DMS53 treated with DMSO at 0.1 percent for 48 hours (cell line): ENCODE measurements around the gene DPEP1.
"Not testable (repeated sequence)": the region's sequence is repeated elsewhere in the genome, so short reads cannot be mapped to it uniquely, and the experiment has no call there.

Source experiments
- DNase-seq: peaks from one replicate; lab custom pipeline; 2025; ENCODE audit not compliant: unreplicated experiment; lab: John Stamatoyannopoulos, UW

Gene DPEP1

DNA sequence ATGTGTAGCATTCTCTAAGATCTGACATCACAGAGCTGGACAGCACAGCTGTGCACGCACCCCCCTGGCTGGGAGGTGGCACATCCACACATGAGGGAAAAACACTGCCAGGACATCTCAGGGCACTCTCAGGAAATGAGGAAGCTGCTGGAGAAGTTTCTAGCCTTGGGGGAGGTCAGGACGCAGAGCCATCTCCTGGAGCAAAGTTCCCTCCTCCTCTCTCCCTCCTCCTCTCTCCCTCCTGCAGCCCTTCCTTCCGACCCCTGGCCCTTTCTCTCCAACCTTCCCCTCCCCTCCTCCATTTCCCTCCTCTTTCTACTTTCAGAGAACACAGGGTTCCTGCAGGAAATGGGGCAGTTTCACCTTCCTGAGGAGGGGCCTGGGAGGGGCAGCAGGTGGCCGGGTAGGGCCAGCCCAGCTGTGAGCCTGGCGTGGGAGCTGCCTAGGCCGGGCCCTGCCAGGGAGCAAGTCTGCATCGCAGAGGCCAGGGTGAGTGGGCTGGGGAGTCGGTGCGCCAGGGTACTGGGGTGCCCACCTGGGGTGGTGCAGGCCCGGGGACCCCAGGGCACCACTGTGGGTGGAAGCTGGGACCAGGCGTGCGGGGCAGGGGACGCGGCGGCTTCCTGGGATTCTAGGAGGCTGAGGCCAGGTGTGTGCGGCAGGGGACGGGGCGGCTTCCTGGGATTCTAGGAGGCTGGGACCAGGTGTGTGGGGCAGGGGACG lies at the start of gene DPEP1:
Gene DPEP1 (plus strand): TSS at position 412 of the 723 bp plus-strand sequence. CDS start 16,769 bp downstream, outside the sequence.
- DNase-seq = no peak

DNA sequence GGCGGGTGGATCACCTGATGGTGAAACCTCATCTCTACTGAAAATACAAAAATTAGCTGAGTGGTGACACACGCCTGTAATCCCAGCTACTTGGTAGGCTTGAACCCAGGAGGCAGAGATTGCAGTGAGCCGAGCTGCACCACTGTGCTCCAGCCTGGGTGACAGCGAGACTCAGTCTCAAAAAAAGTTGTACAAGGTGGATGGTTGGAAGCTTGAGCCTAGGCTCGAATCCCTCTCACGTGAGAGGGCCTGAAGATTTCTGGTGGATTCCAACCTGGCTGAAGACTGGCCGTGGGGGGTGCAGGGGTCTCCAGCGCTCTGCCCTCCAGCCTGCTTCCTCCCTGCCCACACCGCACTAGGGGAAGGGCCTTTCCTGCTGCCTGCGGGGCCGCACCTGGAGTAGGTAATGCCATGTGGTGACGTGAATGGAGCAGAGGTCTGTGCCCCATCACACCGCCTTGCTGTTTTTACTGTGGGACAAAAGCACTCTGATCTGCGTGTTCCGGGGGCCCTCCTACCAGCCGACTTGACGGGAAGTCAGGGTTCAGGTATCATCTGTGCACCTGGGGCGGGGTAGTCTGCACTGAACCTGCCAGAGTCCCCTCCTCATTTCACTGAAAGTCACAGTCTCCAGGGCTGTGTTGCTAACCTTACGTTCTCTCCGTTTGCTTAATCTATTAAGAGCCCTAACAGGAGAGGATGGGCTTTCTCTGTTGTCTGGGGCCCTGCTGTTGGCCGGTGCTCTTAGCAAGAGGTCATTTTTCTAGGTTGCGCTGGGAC lies 48.8 kb upstream of the DPEP1 start:
- peak; percentile 30 for DNase-seq

DNA sequence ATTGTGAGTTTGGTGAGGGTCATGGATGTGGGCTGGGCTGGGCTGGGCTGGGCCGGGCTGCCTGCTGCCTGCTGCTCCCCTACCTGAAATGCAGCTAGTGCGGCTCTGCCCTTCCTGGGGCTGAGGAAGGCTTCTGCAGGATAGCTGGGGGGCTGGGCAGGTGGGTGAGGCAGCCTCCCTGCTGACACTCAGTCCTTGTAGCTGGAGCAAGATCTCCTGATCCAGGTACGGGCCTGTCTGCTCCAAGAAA lies 48.3 kb upstream of the DPEP1 start:
- no peak for DNase-seq

DNA sequence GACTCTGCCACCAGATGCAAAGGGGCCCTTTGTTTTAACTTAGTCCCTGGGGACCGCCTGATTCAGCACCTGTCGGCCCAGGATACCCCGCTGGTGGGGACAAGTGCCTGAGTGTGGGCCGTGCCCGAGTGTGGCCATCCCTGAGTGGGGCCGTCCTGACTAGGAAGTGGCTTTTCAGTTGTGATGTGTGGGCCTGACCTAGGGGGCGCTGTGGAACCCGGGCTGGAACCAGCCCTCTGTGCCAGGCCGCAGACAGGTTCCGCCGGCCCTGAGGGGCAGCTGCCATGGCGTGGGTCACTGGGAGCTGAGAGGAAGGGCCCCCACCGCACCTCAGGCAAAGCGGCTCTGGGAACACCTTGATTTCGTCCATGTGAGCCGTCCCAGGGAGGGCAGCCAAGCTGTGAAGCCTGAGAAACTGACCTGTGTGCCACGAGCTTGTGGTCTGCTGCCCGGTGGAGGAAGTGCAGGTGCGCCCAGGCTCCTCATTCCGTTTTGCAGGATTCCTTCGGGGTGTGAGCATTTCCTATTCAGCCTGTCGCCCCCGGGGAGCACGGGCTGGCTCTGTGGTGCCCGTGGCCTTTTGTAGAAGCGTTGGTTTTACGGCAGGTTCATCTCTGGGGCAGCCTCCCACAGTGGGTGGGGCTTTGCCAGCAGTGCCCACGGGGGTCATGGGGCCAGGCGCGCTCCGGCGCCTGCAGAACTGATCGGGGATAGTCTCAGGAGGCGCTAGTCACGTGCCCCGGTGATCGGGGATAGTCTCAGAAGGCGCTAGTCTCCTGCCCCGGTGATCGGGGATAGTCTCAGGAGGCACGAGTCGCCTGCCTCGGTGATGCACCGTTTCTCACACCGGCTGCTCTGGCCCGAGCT lies 47.7 kb upstream of the DPEP1 start:
- DNase-seq = peak; percentile 49

DNA sequence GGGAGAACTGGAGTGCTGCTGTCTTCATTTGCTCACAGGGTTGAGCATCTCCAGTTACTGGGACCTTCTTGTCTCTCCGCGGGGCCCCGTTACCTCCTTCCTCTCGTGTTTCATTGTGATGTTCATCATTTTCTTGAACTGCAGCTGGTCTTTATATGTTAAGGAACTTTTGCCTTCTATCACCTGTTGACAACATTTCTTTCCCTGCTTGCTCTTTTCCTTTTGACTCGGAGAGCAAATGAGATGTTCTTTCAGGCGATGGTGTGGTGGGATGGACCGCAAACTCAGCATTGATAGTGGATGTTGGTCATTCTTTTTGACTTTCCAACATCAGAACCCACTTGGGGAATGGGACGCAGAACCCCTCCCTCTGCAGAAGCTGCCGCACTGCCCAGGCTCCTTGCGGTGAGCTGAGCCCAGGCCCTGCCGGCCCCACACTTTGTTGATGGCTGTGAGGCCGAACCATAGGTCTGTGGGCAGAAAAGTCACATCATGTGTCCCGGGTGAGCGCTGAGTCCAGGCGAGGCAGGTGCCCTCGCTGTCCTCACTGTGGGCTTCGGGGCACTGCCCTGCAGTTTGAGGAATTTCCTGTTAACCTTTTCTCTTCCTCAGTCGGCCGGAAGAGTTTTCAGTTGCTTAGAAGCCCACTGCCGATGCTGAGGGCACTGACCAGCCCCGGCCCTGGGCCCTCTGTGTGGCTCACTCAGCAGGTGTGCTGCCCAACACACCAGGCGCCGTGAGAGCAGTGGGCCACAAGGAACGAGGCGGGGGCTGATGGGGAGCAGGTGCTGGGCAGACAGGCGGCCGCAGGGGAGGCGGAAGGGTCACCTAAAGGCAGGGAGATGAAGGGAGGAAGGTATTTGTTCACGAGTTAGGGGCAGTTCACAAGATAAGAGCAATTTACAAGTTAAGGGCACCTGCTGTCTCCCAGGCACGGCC lies 45.5 kb upstream of the DPEP1 start:
- no peak for DNase-seq

DNA sequence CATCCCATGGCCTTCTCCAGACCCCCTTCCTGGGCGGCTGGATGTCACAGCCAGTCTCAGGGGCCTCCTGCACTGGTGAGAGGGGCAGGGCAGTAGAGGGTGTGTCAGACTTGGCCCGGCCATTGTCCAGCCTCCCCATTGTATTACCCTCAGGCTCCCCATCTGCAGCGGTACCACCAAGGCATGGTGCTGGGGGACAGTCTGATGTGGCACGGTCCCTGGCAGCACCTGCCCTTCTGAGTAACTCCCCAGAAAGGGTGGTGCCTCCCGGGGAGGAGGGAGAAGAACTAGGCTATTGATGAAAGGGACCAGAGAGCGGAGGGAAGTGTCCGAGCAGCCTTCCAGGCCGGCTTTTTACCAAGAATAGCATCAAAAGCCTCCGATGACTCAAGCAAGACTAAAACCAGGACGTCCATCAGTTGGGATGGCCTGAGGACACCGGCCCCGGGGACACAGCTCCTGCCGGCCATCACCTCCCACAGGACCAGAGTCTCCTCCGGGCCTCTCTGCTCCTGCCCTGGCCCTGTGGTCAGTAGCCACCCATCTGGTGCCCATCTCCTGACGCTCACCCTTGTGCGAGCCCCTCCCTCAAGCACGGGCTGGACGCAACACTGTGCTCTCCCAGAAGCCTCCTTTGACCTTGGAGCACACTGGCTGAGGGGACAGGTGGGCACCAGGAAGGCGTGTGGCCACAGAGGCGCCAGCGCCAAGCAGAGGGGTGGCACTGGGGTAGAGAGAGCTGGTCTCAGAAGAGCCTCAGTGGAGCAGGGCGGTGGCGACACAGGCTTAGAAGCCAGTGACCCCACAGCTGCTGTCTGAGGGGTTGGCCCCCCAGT lies 43.7 kb upstream of the DPEP1 start:
- DNase-seq = no peak

DNA sequence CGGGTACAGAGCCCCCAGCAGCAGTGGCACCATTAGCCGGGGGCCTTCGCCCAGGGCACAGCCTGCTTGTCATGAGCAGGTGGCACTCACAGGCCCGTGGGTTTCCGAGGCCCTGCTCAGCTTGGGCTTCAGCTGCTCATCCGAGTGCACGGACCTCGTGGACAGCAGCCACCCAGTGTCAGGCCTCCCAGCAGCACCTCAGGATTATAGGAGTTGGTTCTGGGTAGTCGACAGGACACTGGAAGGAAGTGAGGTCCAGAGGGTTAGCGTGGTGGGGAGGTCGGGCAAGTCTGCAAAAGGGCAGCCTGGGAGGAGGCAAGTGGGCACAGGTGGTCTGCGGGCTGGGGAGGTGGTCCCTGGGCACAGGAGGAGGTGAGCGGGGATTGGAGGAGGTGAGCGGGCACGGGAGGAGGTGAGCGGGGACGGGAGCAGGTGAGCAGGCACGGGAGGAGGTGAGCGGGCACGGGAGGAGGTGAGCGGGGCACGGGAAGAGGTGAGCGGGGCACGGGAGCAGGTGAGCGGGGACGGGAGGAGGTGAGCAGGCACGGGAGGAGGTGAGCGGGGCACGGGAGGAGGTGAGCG lies 43.0 kb upstream of the DPEP1 start:
- no peak for DNase-seq

DNA sequence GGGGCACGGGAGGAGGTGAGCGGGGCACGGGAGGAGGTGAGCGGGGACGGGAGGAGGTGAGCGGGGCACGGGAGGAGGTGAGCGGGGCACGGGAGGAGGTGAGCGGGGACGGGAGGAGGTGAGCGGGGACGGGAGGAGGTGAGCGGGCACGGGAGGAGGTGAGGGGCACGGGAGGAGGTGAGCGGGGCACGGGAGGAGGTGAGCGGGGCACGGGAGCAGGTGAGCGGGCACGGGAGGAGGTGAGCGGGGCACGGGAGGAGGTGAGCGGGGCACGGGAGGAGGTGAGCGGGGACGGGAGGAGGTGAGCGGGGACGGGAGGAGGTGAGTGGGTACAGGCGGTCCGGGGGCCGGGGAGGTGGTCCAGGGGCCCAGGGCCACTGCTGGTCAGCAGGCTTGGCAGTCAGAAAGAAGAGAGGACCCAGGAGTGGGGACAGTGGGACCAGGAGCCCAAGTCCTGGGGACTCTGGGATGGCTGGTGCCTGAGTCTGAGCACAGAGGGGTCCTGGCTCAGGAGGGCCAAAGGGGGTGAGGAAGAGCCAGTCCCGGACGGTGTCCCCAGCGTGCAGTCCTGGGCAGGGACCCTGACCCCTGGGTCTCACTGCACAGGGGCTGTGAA lies 42.4 kb upstream of the DPEP1 start:
- not testable (repeated sequence) for DNase-seq

DNA sequence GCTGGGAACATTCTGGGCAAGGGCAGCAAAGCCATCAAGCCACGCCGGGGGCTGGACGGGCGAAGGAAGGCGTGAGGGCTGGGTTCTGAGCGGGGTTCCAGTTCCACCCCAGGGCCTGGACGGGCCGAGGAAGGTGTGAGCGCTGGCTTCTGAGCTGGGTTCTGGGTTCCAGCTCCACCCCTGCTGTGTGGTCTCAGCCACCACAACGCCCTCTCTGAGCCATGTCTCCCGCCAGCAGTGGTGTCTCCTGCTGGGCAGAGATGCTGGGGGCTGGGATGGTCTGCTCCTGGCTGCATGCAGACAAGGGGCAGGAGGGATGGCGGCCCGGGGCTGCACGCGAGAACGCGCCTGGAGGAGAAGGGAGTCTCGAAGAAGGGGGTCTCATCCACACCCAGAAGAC lies 41.8 kb upstream of the DPEP1 start:
- DNase-seq = no peak

DNA sequence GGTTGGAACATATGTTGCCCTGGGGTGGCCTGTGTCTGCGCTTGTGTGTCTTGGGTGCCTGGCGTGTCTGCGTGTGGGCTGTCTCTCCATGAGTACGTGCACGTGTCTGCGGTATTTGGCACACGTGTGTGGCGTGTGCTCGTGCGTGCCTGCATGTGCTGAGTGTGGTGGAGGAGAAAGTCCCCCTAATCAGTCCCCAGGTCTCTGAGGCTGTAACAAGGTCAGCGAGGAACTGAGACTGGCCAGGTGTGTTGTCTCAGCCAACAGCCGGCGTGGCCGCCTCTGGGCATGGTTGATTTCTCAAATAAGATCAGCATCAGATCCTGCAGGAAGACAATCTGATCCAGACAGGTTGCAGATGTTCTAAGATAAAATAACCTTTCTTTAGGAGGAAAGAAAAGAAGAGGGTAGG lies 41.4 kb upstream of the DPEP1 start:
- no peak for DNase-seq

DNA sequence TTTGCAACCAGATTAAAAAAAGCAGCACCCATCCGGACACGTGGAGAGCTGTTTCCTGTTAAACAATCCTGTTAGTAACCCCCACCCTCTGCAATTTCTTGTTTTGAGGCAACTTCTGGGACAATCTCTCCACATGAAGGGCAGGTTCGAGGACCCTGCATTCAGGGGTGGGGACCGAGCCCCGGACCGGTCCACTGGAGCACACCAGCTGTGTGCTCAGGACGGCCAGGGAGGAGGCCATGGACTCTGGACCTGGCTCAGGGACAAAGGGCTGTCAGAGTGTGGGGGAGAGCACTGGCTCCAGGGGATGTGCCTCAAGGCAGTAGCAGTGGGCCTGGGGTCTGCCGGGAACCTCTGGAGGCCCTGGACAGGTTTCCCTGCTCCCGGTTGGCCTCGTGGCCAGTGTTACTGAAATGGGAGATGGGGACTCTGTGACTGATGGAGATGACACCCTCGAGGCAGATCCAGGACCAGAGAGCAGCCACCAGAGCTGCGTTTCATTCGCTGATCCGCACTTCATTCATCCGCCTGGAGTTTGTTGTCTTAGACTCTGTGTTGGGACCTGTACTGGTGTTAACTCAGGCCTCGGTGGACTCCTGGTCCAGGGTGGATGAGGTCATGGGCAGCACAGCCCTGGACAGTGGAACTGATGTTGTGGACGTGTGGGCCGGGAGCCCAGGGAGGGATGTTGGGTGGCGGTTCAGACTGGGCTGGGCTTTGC lies 40.8 kb upstream of the DPEP1 start:
- no peak for DNase-seq

DNA sequence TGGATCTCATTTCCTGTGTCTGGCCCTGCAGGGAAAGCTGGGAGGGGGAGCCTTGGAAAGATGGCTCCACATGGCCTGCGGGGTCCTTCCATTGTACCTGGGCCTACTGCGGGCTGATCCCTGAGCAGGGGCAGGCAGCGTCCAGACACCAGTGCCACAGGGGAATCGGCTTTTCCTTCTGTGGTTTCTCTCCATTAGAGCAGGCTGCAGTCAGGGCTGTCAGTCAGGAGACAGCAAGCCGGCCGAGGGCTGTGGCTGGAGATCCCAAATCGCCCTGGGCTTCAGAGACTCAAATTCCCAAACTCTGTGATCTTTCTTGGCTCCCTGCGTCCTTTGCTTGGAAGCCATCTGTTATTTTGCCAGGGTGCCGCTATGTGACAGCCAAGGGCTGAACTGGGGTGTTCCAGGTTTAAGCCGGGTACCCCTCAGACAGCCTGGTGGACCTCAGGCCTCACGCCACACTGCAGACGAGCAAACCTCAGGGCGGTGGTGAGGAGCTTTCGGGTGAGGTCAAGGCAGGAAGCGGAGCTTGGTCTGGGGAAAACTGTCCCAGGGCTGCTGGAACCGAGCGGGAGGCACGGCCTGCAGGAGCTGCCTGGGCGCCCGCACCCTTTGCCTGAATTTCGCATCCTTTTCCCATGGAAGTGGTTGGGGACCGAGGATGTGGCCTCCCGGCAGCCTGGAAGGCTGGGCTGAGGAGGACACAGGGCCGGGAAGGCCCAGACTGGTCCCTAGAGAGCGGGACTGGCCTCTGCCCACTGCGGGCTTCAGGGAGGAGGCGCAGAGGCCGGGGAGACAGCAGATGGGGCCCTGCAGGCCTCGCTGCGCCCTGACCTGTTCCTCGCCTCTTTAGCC lies 39.4 kb upstream of the DPEP1 start:
- no peak for DNase-seq

DNA sequence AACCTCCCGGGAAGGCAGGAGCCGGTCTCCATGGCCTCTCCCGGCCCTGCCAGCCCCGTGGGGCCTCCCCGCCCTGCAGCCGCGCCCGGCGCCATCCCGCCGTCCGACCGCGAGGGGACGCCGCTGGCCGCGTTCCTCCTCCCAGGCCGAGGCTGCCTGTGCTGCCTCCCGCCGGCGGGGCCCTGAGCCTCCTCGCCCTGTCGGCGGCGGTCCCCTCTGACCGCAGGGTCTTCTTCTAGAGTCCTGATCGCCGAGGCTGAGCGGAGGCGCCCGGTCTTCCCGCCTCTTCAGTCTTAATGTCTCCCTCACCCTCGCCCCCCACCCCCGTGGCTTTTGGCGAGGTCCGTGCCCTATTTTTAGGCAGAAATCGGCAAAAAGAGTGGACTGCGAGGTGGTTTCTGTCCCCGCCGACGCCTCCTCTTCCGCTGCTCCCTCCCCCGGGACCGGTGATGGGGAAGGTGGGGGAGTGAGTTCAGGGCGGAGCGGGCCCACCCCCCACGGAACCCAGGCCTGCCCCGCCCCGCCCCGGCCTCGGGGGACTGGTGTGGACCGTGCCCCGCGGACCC lies 38.7 kb upstream of the DPEP1 start:
- DNase-seq = peak; percentile 43

DNA sequence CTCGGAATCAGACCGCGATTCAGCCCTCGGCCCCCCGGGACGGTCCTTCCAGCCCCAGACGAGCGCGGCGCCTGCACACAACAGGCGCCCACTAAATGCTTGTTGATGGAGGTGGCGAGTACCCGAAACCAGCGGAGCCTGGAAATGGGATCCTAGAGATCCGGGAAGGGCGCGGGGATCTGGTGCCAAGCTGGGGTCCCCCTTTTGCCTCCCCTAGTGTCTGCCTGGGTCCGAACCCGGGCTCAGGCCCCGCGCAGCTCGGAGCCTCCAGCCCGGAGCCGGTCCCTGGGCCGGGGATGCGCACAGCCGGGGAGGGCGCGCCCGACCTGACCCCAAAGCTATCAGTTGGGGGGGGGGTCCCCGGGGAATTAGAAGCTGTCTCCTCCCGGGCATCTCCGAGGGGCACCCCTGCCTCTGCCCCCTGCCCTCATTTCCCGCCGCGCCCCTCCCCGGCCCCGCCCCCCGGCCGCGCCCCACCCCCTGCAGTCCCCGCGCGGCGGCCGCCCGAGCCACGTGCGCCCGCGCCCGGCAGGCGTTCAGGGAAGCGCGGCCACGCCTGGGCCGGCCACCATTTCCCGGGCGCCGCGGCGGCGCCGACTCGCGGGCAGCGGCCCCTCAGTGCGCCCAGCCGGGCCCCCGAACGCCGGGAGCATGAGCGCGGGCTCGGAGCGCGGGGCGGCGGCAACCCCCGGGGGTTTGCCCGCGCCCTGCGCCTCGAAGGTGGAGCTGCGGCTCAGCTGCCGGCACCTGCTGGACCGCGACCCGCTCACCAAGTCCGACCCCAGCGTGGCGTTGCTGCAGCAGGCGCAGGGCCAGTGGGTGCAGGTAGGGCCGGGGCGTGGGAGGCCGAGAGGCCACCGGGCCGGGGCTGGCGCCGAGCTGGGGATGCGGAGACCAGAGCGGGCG lies 37.9 kb upstream of the DPEP1 start, which contains the start of gene CPNE7:
Gene CPNE7 (plus strand): TSS at position 512 of the 906 bp plus-strand sequence. CDS start 140 bp downstream, at position 652.
- no peak for DNase-seq

DNA sequence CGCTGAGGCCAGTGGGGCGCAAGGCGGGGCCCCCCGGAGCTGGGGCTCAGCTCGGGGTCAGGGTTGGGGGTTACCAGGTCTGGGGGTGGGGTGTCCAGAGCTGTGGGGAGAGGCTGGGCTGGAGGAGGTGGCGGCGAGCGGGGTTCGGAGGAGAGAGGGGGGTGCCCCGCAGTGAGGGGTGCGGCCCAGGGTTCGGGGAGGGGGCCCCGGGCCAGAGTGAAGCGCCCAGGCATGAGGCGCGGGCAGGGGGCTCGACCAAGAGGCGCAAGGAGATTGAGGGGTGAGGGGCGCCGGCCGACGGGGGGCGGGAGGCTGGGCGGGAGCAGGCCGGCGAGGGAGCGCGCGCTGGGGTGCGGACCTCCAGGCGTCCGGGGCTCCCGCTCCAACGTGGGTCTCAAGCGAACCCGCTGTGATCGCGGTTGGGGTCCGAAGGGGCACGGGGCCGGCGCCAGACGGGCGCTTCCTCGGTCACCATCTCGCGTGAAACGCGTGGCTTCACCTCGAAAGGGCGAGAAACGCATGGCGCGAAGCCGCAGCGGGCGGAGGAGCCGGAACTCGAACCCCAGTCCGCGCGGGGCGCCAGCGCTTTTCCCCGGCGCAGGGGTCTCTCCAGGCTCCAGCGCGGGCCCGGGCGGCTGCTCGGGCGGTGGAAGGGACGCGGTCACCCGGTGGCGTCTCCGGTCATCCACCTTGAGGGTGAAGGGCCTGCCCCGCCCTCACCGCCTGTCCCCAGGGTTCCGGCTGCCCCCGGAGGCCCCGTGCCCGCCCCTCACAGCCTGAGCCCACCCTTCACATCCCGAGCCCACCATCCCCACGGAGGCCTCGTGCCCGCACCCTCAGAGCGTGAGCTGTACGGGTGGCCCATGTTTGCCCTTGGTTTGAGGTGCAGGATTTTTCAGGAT lies 37.0 kb upstream of the DPEP1 start:
- no peak for DNase-seq
